HEK293 (cell line): Measurements from ENCODE around the gene FAM81A.

Source experiments
- BCL11A ChIP-seq: fragments of 450-650 bp; formaldehyde crosslinking; IDR thresholded peaks from 2 replicates; pipeline ENCODE4 v1.5.1; 2016; ENCODE audit warnings: low read depth, missing biosample characterization, missing genetic modification characterization
- GLI4 ChIP-seq: fragments of 450-650 bp; formaldehyde crosslinking; IDR thresholded peaks from 2 replicates; pipeline ENCODE4 v1.5.1; 2016; ENCODE audit warnings: missing biosample characterization, missing genetic modification characterization
- KLF10 ChIP-seq: fragments of 450-650 bp; IDR thresholded peaks from 2 replicates; pipeline ENCODE4 v1.5.1; 2018; ENCODE audit warnings: missing biosample characterization, mild to moderate bottlenecking, missing genetic modification characterization
- ZFP3 ChIP-seq: fragments of 450-650 bp; formaldehyde crosslinking; IDR thresholded peaks from 2 replicates; pipeline ENCODE4 v1.5.1; 2016; ENCODE audit warnings: low read depth, missing biosample characterization, missing genetic modification characterization
- ZNF24 ChIP-seq: fragments of 450-650 bp; formaldehyde crosslinking; IDR thresholded peaks from 2 replicates; pipeline ENCODE4 v1.5.1; 2016; ENCODE audit warnings: missing biosample characterization, missing genetic modification characterization
- ZNF311 ChIP-seq: fragments of 450-650 bp; formaldehyde crosslinking; IDR thresholded peaks from 2 replicates; pipeline ENCODE4 v1.5.1; 2017; ENCODE audit warnings: missing biosample characterization, missing genetic modification characterization, borderline replicate concordance
- ZNF670 ChIP-seq: fragments of 450-650 bp; formaldehyde crosslinking; IDR thresholded peaks from 2 replicates; pipeline ENCODE4 v1.5.1; 2016; ENCODE audit warnings: missing biosample characterization, missing genetic modification characterization, low read depth
- TF ChIP-seq, protein P1 (sequence below): fragments of 450-650 bp; formaldehyde crosslinking; IDR thresholded peaks from 2 replicates; pipeline ENCODE4 v1.5.1; 2016; ENCODE audit warnings: missing biosample characterization, missing genetic modification characterization
- TF ChIP-seq, protein P2 (sequence below): fragments of 450-650 bp; IDR thresholded peaks from 2 replicates; pipeline ENCODE4 v1.5.1; 2018; ENCODE audit warnings: missing biosample characterization, missing genetic modification characterization
- TF ChIP-seq, protein P3 (sequence below): sonication (generic); formaldehyde crosslinking; IDR thresholded peaks from 2 replicates; pipeline ENCODE4 v1.8.1; 2022; ENCODE audit warnings: mild to moderate bottlenecking, moderate library complexity, missing genetic modification reagents
- TF ChIP-seq, protein P4 (sequence below): fragments of 450-650 bp; formaldehyde crosslinking; IDR thresholded peaks from 2 replicates; pipeline ENCODE4 v1.5.0; 2017; ENCODE audit warnings: missing biosample characterization, missing genetic modification characterization, borderline replicate concordance
- TF ChIP-seq, protein P5 (sequence below): fragments of 450-650 bp; formaldehyde crosslinking; IDR thresholded peaks from 2 replicates; pipeline ENCODE4 v1.5.1; 2017; ENCODE audit warnings: missing biosample characterization, missing genetic modification characterization

DNA sequence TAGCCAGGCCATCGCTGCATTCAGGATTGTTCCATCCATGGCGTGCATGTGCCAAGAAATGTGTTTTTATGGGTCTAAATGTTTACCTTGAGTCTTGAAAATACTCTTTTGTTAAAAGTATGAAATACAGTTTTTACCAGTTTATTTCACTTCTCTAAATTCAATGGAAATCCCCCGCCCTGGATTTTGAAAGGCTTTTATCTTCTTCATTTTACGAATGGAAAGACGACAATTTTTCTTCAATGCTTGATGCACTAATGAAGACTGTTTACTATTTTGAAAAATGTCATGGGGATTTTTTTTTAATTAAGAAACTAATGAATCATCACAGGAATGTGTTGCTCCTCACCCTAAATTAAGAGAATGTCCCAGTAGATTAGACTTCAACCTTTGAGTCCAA lies 83.5 kb downstream of the FAM81A start:
- TF ChIP-seq ZNF311 (no peak), KLF10 (no peak), GLI4 (no peak), ZFP3 (tag by site-specific recombination) (no peak), BCL11A (tag by site-specific recombination) (no peak), ZNF670 (tag by site-specific recombination) (no peak), ZNF24 (no peak)
- TF ChIP-seq, protein P1, sequence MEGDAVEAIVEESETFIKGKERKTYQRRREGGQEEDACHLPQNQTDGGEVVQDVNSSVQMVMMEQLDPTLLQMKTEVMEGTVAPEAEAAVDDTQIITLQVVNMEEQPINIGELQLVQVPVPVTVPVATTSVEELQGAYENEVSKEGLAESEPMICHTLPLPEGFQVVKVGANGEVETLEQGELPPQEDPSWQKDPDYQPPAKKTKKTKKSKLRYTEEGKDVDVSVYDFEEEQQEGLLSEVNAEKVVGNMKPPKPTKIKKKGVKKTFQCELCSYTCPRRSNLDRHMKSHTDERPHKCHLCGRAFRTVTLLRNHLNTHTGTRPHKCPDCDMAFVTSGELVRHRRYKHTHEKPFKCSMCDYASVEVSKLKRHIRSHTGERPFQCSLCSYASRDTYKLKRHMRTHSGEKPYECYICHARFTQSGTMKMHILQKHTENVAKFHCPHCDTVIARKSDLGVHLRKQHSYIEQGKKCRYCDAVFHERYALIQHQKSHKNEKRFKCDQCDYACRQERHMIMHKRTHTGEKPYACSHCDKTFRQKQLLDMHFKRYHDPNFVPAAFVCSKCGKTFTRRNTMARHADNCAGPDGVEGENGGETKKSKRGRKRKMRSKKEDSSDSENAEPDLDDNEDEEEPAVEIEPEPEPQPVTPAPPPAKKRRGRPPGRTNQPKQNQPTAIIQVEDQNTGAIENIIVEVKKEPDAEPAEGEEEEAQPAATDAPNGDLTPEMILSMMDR (tag by site-specific recombination): no peak
- TF ChIP-seq, protein P2, sequence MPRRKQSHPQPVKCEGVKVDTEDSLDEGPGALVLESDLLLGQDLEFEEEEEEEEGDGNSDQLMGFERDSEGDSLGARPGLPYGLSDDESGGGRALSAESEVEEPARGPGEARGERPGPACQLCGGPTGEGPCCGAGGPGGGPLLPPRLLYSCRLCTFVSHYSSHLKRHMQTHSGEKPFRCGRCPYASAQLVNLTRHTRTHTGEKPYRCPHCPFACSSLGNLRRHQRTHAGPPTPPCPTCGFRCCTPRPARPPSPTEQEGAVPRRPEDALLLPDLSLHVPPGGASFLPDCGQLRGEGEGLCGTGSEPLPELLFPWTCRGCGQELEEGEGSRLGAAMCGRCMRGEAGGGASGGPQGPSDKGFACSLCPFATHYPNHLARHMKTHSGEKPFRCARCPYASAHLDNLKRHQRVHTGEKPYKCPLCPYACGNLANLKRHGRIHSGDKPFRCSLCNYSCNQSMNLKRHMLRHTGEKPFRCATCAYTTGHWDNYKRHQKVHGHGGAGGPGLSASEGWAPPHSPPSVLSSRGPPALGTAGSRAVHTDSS (tag by site-specific recombination): no peak
- TF ChIP-seq, protein P3, sequence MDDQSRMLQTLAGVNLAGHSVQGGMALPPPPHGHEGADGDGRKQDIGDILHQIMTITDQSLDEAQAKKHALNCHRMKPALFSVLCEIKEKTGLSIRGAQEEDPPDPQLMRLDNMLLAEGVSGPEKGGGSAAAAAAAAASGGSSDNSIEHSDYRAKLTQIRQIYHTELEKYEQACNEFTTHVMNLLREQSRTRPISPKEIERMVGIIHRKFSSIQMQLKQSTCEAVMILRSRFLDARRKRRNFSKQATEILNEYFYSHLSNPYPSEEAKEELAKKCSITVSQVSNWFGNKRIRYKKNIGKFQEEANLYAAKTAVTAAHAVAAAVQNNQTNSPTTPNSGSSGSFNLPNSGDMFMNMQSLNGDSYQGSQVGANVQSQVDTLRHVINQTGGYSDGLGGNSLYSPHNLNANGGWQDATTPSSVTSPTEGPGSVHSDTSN (CRISPR knock-in tag): no peak
- TF ChIP-seq, protein P4, sequence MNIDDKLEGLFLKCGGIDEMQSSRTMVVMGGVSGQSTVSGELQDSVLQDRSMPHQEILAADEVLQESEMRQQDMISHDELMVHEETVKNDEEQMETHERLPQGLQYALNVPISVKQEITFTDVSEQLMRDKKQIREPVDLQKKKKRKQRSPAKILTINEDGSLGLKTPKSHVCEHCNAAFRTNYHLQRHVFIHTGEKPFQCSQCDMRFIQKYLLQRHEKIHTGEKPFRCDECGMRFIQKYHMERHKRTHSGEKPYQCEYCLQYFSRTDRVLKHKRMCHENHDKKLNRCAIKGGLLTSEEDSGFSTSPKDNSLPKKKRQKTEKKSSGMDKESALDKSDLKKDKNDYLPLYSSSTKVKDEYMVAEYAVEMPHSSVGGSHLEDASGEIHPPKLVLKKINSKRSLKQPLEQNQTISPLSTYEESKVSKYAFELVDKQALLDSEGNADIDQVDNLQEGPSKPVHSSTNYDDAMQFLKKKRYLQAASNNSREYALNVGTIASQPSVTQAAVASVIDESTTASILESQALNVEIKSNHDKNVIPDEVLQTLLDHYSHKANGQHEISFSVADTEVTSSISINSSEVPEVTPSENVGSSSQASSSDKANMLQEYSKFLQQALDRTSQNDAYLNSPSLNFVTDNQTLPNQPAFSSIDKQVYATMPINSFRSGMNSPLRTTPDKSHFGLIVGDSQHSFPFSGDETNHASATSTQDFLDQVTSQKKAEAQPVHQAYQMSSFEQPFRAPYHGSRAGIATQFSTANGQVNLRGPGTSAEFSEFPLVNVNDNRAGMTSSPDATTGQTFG: no peak
- TF ChIP-seq, protein P5, sequence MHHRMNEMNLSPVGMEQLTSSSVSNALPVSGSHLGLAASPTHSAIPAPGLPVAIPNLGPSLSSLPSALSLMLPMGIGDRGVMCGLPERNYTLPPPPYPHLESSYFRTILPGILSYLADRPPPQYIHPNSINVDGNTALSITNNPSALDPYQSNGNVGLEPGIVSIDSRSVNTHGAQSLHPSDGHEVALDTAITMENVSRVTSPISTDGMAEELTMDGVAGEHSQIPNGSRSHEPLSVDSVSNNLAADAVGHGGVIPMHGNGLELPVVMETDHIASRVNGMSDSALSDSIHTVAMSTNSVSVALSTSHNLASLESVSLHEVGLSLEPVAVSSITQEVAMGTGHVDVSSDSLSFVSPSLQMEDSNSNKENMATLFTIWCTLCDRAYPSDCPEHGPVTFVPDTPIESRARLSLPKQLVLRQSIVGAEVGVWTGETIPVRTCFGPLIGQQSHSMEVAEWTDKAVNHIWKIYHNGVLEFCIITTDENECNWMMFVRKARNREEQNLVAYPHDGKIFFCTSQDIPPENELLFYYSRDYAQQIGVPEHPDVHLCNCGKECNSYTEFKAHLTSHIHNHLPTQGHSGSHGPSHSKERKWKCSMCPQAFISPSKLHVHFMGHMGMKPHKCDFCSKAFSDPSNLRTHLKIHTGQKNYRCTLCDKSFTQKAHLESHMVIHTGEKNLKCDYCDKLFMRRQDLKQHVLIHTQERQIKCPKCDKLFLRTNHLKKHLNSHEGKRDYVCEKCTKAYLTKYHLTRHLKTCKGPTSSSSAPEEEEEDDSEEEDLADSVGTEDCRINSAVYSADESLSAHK (tag by site-specific recombination): no peak
